SK-N-SH treated with all-trans-retinoic acid at 6 μM for 48 hours (cell line): ENCODE results near the gene HPS1.

ENCODE experiments used
- ISL1 ChIP-seq: fragments of 250-450 bp; sonication (Bioruptor Pico); IDR thresholded peaks from 2 replicates; pipeline ENCODE4 v2.1.2; 2022; ENCODE audit warnings: mild to moderate bottlenecking, moderate library complexity
- RARB ChIP-seq: fragments of 250-450 bp; sonication (Bioruptor Pico); IDR thresholded peaks from 2 replicates; pipeline ENCODE4 v1.8.0; 2021; ENCODE audit warnings: mild to moderate bottlenecking, moderate library complexity
- ZC3H10 ChIP-seq: fragments of 250-450 bp; sonication (Bioruptor Pico); IDR thresholded peaks from 2 replicates; pipeline ENCODE4 v1.5.1; 2021; ENCODE audit warnings: mild to moderate bottlenecking, moderate library complexity
- ZFP30 ChIP-seq: fragments of 450-650 bp; formaldehyde crosslinking; IDR thresholded peaks from 2 replicates; pipeline ENCODE4 v1.5.0; 2022; ENCODE audit warnings: mild to moderate bottlenecking, moderate library complexity
- ZNF8 ChIP-seq: fragments of 450-650 bp; formaldehyde crosslinking; IDR thresholded peaks from 2 replicates; pipeline ENCODE4 v1.5.0; 2020; ENCODE audit warnings: mild to moderate bottlenecking, moderate library complexity
- TF ChIP-seq, protein P1 (sequence below): fragments of 250-450 bp; sonication (Bioruptor Pico); IDR thresholded peaks from 2 replicates; pipeline ENCODE4 v1.8.0; 2020; ENCODE audit warnings: mild to moderate bottlenecking, moderate library complexity, borderline replicate concordance

DNA sequence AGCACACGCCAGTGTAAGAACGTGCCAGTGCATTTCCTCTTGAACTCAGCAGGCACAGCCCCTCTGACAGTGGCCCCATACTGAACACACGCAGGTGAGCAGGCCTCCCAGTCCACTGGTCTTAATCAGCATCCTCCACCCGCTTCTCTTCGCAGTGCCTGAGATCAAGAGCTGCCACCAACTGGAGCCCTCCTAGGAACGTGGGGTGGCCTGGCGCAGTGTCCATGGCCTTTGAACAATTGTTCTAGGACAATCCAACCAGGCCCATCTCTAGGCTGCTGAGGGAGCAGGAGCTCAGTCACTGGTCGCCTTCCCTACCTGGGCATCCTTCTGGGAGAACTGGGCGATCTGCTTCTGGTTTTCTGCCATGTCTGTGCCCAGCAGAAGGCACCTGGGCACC lies 47.0 kb downstream of the HPS1 start:
- TF ChIP-seq ZFP30 = no peak
- no peak for TF ChIP-seq ZC3H10 (CRISPR knock-in tag)
- TF ChIP-seq ISL1 (CRISPR knock-in tag) = no peak
- TF ChIP-seq RARB = no peak
- TF ChIP-seq ZNF8 (CRISPR knock-in tag) = no peak
- TF ChIP-seq, protein P1, sequence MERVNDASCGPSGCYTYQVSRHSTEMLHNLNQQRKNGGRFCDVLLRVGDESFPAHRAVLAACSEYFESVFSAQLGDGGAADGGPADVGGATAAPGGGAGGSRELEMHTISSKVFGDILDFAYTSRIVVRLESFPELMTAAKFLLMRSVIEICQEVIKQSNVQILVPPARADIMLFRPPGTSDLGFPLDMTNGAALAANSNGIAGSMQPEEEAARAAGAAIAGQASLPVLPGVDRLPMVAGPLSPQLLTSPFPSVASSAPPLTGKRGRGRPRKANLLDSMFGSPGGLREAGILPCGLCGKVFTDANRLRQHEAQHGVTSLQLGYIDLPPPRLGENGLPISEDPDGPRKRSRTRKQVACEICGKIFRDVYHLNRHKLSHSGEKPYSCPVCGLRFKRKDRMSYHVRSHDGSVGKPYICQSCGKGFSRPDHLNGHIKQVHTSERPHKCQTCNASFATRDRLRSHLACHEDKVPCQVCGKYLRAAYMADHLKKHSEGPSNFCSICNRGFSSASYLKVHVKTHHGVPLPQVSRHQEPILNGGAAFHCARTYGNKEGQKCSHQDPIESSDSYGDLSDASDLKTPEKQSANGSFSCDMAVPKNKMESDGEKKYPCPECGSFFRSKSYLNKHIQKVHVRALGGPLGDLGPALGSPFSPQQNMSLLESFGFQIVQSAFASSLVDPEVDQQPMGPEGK = no peak
